ENCODE measurements around the gene RAMACL.

RAMACL gene

DNA sequence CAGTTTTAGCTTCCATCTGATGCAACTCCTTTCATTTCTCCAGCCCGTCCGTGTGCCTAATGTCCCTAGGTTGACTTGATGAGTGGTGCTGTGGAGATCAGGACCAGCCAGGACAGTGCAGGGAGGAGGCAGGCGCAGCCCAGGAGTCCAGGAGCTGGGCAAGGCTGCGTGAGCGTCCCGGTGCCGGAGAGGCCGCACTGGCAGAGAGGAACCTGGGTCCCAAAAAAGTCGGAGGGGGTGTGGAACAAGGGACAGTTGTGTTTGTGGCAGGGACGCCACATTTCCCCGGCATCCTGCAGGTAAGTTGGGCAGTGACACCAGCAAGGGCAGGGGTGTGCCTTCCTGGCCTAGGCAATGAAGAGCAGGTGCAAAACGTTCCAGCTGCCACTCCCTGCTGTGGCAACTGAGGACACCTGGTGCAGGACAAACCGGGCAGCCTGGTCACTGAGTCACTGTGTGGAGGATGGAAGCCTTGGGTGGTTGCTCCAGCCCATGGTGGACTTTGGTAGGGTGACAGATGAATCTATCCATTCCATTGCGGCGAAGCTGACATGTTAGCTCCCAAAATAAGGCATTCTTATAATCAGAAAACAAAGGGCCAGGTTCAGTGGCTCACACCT, 53.2 kb downstream of the RAMACL start:
- DNase-seq (ENCODE audit: low read depth in 2 of 2): no peak
